ENCODE results near the gene LCT.

Gene LCT

DNA sequence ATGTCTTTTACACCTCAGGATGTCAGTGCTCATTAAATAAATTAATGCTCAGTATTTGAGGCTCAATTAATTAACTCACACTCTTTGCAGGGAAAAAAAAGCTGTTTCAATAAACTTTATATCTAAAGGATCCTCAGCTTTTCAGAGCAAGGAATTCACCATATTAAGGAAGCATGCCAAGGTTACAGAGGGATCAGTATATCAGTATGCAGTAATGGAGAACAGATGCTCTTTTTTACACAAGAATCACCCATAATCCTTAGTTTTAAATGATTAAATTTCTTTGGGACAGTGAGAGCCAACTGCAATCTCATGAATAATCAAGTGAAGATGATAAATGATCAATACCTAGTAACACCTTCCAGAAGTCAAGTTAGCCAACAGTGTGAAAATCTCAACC, 14.9 kb upstream of the LCT start:
- Histone ChIP-seq H3K9ac (ENCODE audit: low read depth, low read length) (no peak overlapping the region), H3K27ac (ENCODE audit: low read length) (no peak overlapping the region), H3K27me3 (ENCODE audit: insufficient read depth, low read length) (no peaks in the 10 kb centered on the region), H3K9me3 (ENCODE audit: insufficient read depth, low read depth, low read length) (no peaks in the 10 kb centered on the region), H3K36me3 (ENCODE audit: insufficient read depth, low read depth, low read length) (peaks cover 95% of the 10 kb centered on the region), H3K4me3 (ENCODE audit: low read length) (no peak overlapping the region), H3K4me1 (ENCODE audit: insufficient read depth, low read length) (no peaks in the 10 kb centered on the region)

DNA sequence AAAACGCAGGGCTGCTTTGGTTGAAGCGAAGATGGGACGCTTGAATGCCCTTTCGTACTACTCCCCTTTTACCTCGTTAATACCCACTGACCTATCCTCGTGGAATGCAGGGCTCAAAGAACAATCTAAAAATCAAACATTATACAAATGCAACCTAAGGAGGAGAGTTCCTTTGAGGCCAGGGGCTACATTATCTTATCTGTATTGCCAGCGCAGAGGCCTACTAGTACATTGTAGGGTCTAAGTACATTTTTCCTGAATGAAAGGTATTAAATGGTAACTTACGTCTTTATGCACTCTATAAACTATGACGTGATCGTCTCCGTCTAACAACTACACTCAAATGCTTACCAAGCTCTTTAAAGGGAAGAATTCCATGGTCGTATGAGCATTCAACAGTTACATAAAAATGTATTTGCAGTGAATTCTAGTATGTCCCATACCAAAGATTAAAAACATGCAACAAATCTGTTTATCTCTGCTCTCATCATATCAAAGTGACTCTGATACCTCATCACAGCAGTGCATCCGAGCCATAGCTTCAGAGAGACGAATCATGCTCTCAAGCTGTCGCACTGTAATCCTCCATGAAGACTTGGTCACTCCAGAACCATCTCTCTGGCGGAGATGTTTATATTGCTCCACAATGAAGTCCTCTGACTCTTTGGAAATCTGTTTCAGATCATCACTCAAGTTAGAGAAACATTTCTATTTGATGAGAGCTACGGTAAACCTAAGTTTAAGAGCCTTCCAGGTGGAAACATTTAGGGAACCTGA, 14.1 kb upstream of the LCT start:
- no peaks in the 10 kb centered on the region for H3K9me3 ChIP-seq (ENCODE audit: insufficient read depth, low read depth, low read length)
- H3K27ac ChIP-seq (ENCODE audit: low read length): no peak overlapping the region
- H3K27me3 ChIP-seq (ENCODE audit: insufficient read depth, low read length): no peaks in the 10 kb centered on the region
- H3K4me3 ChIP-seq (ENCODE audit: low read length): no peak overlapping the region
- H3K9ac ChIP-seq (ENCODE audit: low read depth, low read length): no peak overlapping the region
- H3K36me3 ChIP-seq (ENCODE audit: insufficient read depth, low read depth, low read length): peaks cover 95% of the 10 kb centered on the region
- H3K4me1 ChIP-seq (ENCODE audit: insufficient read depth, low read length): no peaks in the 10 kb centered on the region

DNA sequence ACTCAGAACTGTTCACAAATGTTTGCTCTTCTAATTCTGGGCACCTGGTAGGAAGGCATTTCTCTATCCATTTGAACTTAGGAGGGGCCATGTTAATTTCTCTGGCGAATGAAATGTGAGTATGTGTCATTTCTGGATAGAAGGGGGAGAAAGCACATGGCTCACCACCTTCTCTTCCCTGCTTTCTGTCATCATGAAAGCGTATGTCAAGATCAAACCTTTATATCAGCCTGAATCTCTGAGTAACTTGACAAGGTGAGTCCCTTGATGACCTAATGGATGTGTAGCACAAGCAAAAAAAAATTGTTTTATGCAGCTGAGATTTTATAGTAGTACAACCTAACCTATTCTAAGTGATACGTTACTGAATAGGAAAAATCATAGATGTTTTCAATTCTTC, 12.1 kb upstream of the LCT start:
- no peak overlapping the region for H3K27ac ChIP-seq (ENCODE audit: low read length)
- peaks cover 98% of the 10 kb centered on the region for H3K36me3 ChIP-seq (ENCODE audit: insufficient read depth, low read depth, low read length)
- H3K4me3 ChIP-seq (ENCODE audit: low read length): no peak overlapping the region
- no peaks in the 10 kb centered on the region for H3K9me3 ChIP-seq (ENCODE audit: insufficient read depth, low read depth, low read length)
- no peak overlapping the region for H3K9ac ChIP-seq (ENCODE audit: low read depth, low read length)
- no peaks in the 10 kb centered on the region for H3K27me3 ChIP-seq (ENCODE audit: insufficient read depth, low read length)
- H3K4me1 ChIP-seq (ENCODE audit: insufficient read depth, low read length): no peaks in the 10 kb centered on the region

DNA sequence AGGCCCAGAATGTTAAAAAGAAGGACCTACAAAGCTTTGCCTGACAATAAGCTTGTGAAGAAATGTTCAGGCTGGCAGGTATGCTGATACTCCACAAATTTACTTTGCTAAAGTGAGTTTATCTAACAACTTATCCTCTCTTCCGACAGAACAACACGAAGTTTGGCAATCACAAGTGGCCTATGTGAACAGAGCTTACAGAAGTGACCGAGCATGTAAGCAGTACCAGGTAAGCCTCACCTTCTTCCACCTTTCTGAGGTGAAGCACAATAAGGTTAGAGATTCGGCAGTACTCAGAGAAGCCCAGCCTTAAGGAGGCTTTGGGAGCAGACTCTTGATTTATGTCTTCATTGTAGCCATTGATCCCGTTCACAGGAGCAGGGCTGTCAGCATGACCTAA, 9.0 kb upstream of the LCT start:
- no peak overlapping the region for H3K9ac ChIP-seq (ENCODE audit: low read depth, low read length)
- no peaks in the 10 kb centered on the region for H3K9me3 ChIP-seq (ENCODE audit: insufficient read depth, low read depth, low read length)
- H3K4me3 ChIP-seq (ENCODE audit: low read length): no peak overlapping the region
- no peaks in the 10 kb centered on the region for H3K27me3 ChIP-seq (ENCODE audit: insufficient read depth, low read length)
- no peak overlapping the region for H3K27ac ChIP-seq (ENCODE audit: low read length)
- peaks cover 94% of the 10 kb centered on the region for H3K36me3 ChIP-seq (ENCODE audit: insufficient read depth, low read depth, low read length)
- H3K4me1 ChIP-seq (ENCODE audit: insufficient read depth, low read length): no peaks in the 10 kb centered on the region

DNA sequence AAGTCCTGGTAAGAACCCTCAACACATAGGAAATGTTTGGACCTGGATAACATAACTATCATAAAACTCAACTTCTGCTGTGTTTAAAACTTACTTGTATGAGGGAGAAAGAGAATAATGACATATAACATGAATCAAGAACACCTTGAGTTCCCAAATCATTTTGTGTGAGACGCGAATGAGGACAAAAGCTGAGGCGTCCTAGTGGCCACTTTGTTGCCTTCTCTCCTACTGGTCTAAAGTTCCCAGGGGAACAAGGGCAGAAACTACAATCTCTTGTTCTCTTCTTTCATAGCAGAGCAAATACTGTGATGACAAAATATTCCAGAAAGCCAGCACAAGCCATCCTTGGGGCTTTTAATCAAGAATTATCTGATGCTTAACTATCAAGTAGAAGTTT, 8.3 kb upstream of the LCT start:
- Histone ChIP-seq H3K9me3 (ENCODE audit: insufficient read depth, low read depth, low read length) (no peaks in the 10 kb centered on the region), H3K36me3 (ENCODE audit: insufficient read depth, low read depth, low read length) (peaks cover 94% of the 10 kb centered on the region), H3K4me3 (ENCODE audit: low read length) (no peak overlapping the region), H3K4me1 (ENCODE audit: insufficient read depth, low read length) (no peaks in the 10 kb centered on the region), H3K27me3 (ENCODE audit: insufficient read depth, low read length) (no peaks in the 10 kb centered on the region), H3K9ac (ENCODE audit: low read depth, low read length) (no peak overlapping the region), H3K27ac (ENCODE audit: low read length) (no peak overlapping the region)

DNA sequence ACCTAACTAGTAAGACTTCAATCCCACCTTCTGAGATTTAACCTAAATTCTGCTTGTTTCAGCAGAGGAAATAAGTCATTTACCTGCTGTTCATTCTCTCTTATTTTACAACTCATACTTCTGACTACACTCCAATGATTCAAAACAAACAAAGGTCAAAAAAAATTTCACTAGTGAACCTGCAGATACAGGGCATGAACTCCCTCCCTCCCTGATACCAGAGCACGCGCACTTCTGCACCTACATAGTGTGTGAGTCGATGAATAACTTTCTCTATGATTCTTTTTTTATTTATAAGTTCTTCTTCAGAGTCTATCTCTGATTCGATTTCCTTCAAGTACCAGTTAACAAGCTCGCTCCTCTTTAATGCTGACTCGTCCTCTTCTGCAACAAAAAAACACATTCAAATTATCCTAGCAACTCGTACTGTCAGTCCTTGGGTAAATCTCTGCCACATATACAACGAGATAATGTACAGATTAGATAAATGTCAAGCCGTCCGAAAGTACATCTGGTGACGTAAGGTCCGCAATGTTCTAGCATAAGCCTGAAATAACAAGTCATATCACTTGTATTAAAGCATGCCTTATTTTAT, 7.4 kb upstream of the LCT start:
- Histone ChIP-seq H3K9me3 (ENCODE audit: insufficient read depth, low read depth, low read length) (no peaks in the 10 kb centered on the region), H3K36me3 (ENCODE audit: insufficient read depth, low read depth, low read length) (peaks cover 93% of the 10 kb centered on the region), H3K27ac (ENCODE audit: low read length) (no peak overlapping the region), H3K4me1 (ENCODE audit: insufficient read depth, low read length) (no peaks in the 10 kb centered on the region), H3K9ac (ENCODE audit: low read depth, low read length) (no peak overlapping the region), H3K27me3 (ENCODE audit: insufficient read depth, low read length) (no peaks in the 10 kb centered on the region), H3K4me3 (ENCODE audit: low read length) (no peak overlapping the region)

- H3K9ac ChIP-seq (ENCODE audit: low read depth, low read length): no peak overlapping the region
- H3K27ac ChIP-seq (ENCODE audit: low read length): no peak overlapping the region
- H3K27me3 ChIP-seq (ENCODE audit: insufficient read depth, low read length): no peaks in the 10 kb centered on the region
- H3K4me3 ChIP-seq (ENCODE audit: low read length): no peak overlapping the region
- H3K4me1 ChIP-seq (ENCODE audit: insufficient read depth, low read length): no peaks in the 10 kb centered on the region
- H3K9me3 ChIP-seq (ENCODE audit: insufficient read depth, low read depth, low read length): no peaks in the 10 kb centered on the region
- peaks cover 85% of the 10 kb centered on the region for H3K36me3 ChIP-seq (ENCODE audit: insufficient read depth, low read depth, low read length)
Measured at GRCh38 chr2:135843671-135844070, 6.7 kb upstream of the LCT start.

- Histone ChIP-seq H3K4me3 (ENCODE audit: low read length) (no peak overlapping the region), H3K27ac (ENCODE audit: low read length) (no peak overlapping the region), H3K36me3 (ENCODE audit: insufficient read depth, low read depth, low read length) (peaks cover 57% of the 10 kb centered on the region)
Measured at GRCh38 chr2:135840601-135841000, 3.6 kb upstream of the LCT start.

GRCh38 chr2:135839713-135840112, 2.7 kb upstream of the LCT start:
- H3K27me3 ChIP-seq (ENCODE audit: insufficient read depth, low read length): no peaks in the 10 kb centered on the region
- peaks cover 48% of the 10 kb centered on the region for H3K36me3 ChIP-seq (ENCODE audit: insufficient read depth, low read depth, low read length)
- no peaks in the 10 kb centered on the region for H3K4me1 ChIP-seq (ENCODE audit: insufficient read depth, low read length)
- H3K9me3 ChIP-seq (ENCODE audit: insufficient read depth, low read depth, low read length): no peaks in the 10 kb centered on the region
- H3K4me3 ChIP-seq (ENCODE audit: low read length): no peak overlapping the region
- no peak overlapping the region for H3K27ac ChIP-seq (ENCODE audit: low read length)
- no peak overlapping the region for H3K9ac ChIP-seq (ENCODE audit: low read depth, low read length)

More at GRCh38 chr2:135840601-135841000, 3.6 kb upstream of the LCT start:
- Histone ChIP-seq H3K9ac (ENCODE audit: low read depth, low read length) (no peak overlapping the region), H3K9me3 (ENCODE audit: insufficient read depth, low read depth, low read length) (no peaks in the 10 kb centered on the region), H3K4me1 (ENCODE audit: insufficient read depth, low read length) (no peaks in the 10 kb centered on the region), H3K27me3 (ENCODE audit: insufficient read depth, low read length) (no peaks in the 10 kb centered on the region)

GRCh38 chr2:135838502-135838901, 1.5 kb upstream of the LCT start:
- no peak overlapping the region for H3K9ac ChIP-seq (ENCODE audit: low read depth, low read length)
- H3K27me3 ChIP-seq (ENCODE audit: insufficient read depth, low read length): no peaks in the 10 kb centered on the region
- no peaks in the 10 kb centered on the region for H3K4me1 ChIP-seq (ENCODE audit: insufficient read depth, low read length)
- H3K36me3 ChIP-seq (ENCODE audit: insufficient read depth, low read depth, low read length): peaks cover 36% of the 10 kb centered on the region
- H3K27ac ChIP-seq (ENCODE audit: low read length): no peak overlapping the region
- H3K9me3 ChIP-seq (ENCODE audit: insufficient read depth, low read depth, low read length): no peaks in the 10 kb centered on the region
- no peak overlapping the region for H3K4me3 ChIP-seq (ENCODE audit: low read length)

DNA sequence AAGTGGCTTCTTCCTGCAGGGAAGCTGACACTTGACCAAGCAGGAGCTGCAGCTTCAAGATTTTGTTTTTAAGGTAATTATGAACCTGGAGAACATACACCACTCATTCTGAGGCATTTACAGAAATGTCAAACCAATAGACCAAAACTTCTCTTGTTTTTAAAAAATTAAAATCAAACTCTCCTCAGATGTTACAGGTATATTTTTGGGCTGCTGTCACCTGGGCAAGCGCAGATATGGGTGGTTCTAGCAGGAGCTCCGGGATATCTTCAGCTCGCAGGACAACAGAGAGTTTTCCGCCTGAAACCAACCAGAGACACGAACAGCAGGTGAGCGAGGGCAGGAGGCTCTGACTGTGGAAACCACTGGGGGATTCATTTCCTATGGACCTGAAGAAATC, 4.1 kb downstream of the LCT start:
- no peak overlapping the region for H3K27ac ChIP-seq (ENCODE audit: low read length)
- H3K4me3 ChIP-seq (ENCODE audit: low read length): no peak overlapping the region
- H3K27me3 ChIP-seq (ENCODE audit: insufficient read depth, low read length): no peaks in the 10 kb centered on the region
- H3K4me1 ChIP-seq (ENCODE audit: insufficient read depth, low read length): no peaks in the 10 kb centered on the region
- no peaks in the 10 kb centered on the region for H3K36me3 ChIP-seq (ENCODE audit: insufficient read depth, low read depth, low read length)
- H3K9me3 ChIP-seq (ENCODE audit: insufficient read depth, low read depth, low read length): no peaks in the 10 kb centered on the region
- H3K9ac ChIP-seq (ENCODE audit: low read depth, low read length): no peak overlapping the region

GRCh38 chr2:135831180-135831812, 5.7 kb downstream of the LCT start:
- Histone ChIP-seq H3K36me3 (ENCODE audit: insufficient read depth, low read depth, low read length) (no peaks in the 10 kb centered on the region), H3K27me3 (ENCODE audit: insufficient read depth, low read length) (no peaks in the 10 kb centered on the region), H3K4me3 (ENCODE audit: low read length) (no peak overlapping the region), H3K27ac (ENCODE audit: low read length) (no peak overlapping the region), H3K4me1 (ENCODE audit: insufficient read depth, low read length) (no peaks in the 10 kb centered on the region), H3K9ac (ENCODE audit: low read depth, low read length) (no peak overlapping the region), H3K9me3 (ENCODE audit: insufficient read depth, low read depth, low read length) (no peaks in the 10 kb centered on the region)

Measured in iPS-20b (cell line).